ENCODE measurements around the gene SNCG. TPM values are rescaled to one million over a fixed set of nuclear protein-coding genes. Genes with fewer than 3 reads are reported as not detected.

SNCG gene
- total and polyA plus RNA-seq, 2 of the 8 experiments (the other 6 are each of a cell fraction or from before 2014, with no cell fraction given) = 4.4 to 12.2 TPM

DNA sequence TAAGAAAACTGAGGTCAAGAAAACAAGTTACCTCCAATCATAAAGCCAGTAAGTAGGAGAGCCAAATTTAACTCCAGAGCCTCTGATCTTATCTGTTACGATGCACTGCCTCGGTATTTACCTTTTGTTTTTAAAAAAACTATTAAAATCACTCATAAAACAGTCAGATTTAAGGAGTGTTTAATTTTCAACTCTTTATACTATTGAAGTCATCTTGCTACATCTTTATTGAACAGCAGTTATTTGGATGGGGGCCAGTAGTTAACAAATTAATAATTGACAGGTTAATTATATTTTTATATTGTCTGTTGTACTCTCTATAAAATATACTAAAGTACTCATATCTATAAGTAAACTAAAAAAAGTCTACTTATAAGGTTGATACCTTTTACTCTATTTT lies 34.5 kb downstream of the SNCG start:
- Histone ChIP-seq H4K20me1 (replicated peaks in 1 of 2; ENCODE audit: control insufficient read depth in 1 of 2, insufficient read depth in 2 of 2, low read length in 2 of 2) (no peaks in the 10 kb centered on the region), H2BK20ac (ENCODE audit: low read length) (no peak overlapping the region), H3K36me3 (ENCODE audit: control insufficient read depth in 2 of 4, insufficient read depth in 4 of 4, low read length in 3 of 4) (no peaks in the 10 kb centered on the region), H2AFZ (ENCODE audit: low read length) (no peak overlapping the region), H3K27ac (ENCODE audit: low read depth, low read length) (no peak overlapping the region), H2AK5ac (ENCODE audit: low read depth, low read length) (no peak overlapping the region), H3K9ac (replicated peaks in 1 of 4; ENCODE audit: extremely low read depth in 1 of 4, low read depth in 3 of 4, low read length in 3 of 4) (no peak overlapping the region), H4K5ac (ENCODE audit: insufficient read length, low read depth, low read length) (no peak overlapping the region), H3K79me1 (ENCODE audit: low read depth, low read length) (no peaks in the 10 kb centered on the region), H4K91ac (replicated peaks; ENCODE audit: insufficient read length, low read length) (no peak overlapping the region), H3K14ac (ENCODE audit: insufficient read length) (no peak overlapping the region), H3K4me3 (ENCODE audit: extremely low read depth in 1 of 4, insufficient read depth in 2 of 4, low read depth in 3 of 4, low read length in 4 of 4) (no peak overlapping the region), H3K18ac (ENCODE audit: extremely low read depth, low read length) (no peak overlapping the region), H3K23ac (ENCODE audit: insufficient read length) (no peak overlapping the region), H3K9me3 (ENCODE audit: insufficient read depth in 2 of 2, low read depth in 1 of 2, low read length in 1 of 2) (no peaks in the 10 kb centered on the region), H3K4me1 (replicated peaks in 1 of 4; ENCODE audit: control insufficient read depth in 3 of 4, insufficient read depth in 4 of 4, low read length in 3 of 4) (no peaks in the 10 kb centered on the region), H4K8ac (ENCODE audit: extremely low read depth, insufficient read depth, low read length) (no peak overlapping the region), H2BK12ac (ENCODE audit: low read depth, low read length) (no peak overlapping the region), H3K4ac (replicated peaks; ENCODE audit: insufficient read length, low read depth, low read length) (no peak overlapping the region), H3K4me2 (ENCODE audit: insufficient read depth in 1 of 2, low read depth in 2 of 2, low read length in 2 of 2) (no peak overlapping the region), H3K56ac (replicated peaks; ENCODE audit: insufficient read length, low read depth, low read length) (no peak overlapping the region), H2BK15ac (ENCODE audit: low read length) (no peak overlapping the region), H3K79me2 (ENCODE audit: control insufficient read depth in 1 of 2, insufficient read depth in 2 of 2, low read length in 2 of 2) (no peaks in the 10 kb centered on the region), H2BK5ac (ENCODE audit: low read depth, low read length) (no peak overlapping the region), H3K23me2 (ENCODE audit: low read depth, low read length) (no peaks in the 10 kb centered on the region), H2BK120ac (replicated peaks; ENCODE audit: low read depth, low read length) (no peak overlapping the region), H3K27me3 (replicated peaks in 1 of 4; ENCODE audit: control insufficient read depth in 3 of 4, extremely low read depth in 1 of 4, insufficient read depth in 3 of 4, low read length in 3 of 4) (no peaks in the 10 kb centered on the region)
- DNase-seq (ENCODE audit: low read depth in 1 of 2, low spot score in 2 of 2) (no peak), FAIRE-seq (no peak)
- ChIA-PET CTCF (ENCODE audit: partially characterized antibody) (interaction anchor here (1.3 kb wide), 1 partner anchor 18 kb away, joined by 3 read pairs; no protein-coding TSS in a partner anchor), POLR2A (ENCODE audit: partially characterized antibody) (no interaction called here)
- WGBS, 2 experiments (ENCODE audit: extremely low coverage in 1 of 2, insufficient coverage in 1 of 2, insufficient read length in 1 of 2, insufficient replicate concordance in 2 of 2, low coverage in 1 of 2, low lambda C conversion rate in 2 of 2, missing lambda C conversion rate in 1 of 2) = 83% methylated on average over 2 of the region's 2 CpGs; no CpG with 5 or more reads in 1 of the 2 experiments
- TF ChIP-seq GTF2F1 (IDR thresholded peaks at IDR 0.05; ENCODE audit: borderline replicate concordance, low read depth, low read length) = no peak
- no peak for TF ChIP-seq SP4 (IDR thresholded peaks at IDR 0.05; ENCODE audit: low read length)
- no peak for TF ChIP-seq RNF2 (IDR thresholded peaks at IDR 0.05; ENCODE audit: borderline replicate concordance, low read depth, low read length, missing control alignments, poor library complexity, severe bottlenecking)
- TF ChIP-seq CTBP2 (IDR thresholded peaks at IDR 0.05; ENCODE audit: borderline replicate concordance, insufficient read depth, insufficient read length, low read length) = no peak
- TF ChIP-seq CHD1 (IDR thresholded peaks at IDR 0.05; ENCODE audit: low read depth, low read length) = no peak
- TF ChIP-seq SRF (IDR thresholded peaks at IDR 0.05; ENCODE audit: low read depth, low read length) = no peak
- no peak for TF ChIP-seq EZH2 (IDR thresholded peaks at IDR 0.05; ENCODE audit: low read depth, low read length, severe bottlenecking)
- TF ChIP-seq, protein P1, sequence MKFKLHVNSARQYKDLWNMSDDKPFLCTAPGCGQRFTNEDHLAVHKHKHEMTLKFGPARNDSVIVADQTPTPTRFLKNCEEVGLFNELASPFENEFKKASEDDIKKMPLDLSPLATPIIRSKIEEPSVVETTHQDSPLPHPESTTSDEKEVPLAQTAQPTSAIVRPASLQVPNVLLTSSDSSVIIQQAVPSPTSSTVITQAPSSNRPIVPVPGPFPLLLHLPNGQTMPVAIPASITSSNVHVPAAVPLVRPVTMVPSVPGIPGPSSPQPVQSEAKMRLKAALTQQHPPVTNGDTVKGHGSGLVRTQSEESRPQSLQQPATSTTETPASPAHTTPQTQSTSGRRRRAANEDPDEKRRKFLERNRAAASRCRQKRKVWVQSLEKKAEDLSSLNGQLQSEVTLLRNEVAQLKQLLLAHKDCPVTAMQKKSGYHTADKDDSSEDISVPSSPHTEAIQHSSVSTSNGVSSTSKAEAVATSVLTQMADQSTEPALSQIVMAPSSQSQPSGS (IDR thresholded peaks at IDR 0.05; ENCODE audit: low read length) = no peak

Data from H1 (cell line).